H9 (cell line): ENCODE results near the gene IPO11. TPM values are rescaled to one million over a fixed set of nuclear protein-coding genes. Genes with fewer than 3 reads are reported as not detected.

Source experiments
- DNase-seq: peaks from one replicate; pipeline ENCODE4 v3.0.0-alpha.2; 2017
- H2AFZ ChIP-seq: one replicate; pipeline ENCODE4 v1.6.1; 2013; ENCODE audit warnings: mild to moderate bottlenecking, low read length, control low read depth, moderate library complexity
- H2AK5ac ChIP-seq: 2 replicates; pipeline ENCODE4 v1.6.1; 2013; ENCODE audit warnings: low read length, control low read depth, mixed read lengths; ENCODE audit not compliant: insufficient read length
- H2BK120ac ChIP-seq: one replicate; pipeline ENCODE4 v1.6.1; 2013; ENCODE audit warnings: low read depth, mild to moderate bottlenecking, low read length, control low read depth, inconsistent platforms; ENCODE audit not compliant: poor library complexity, severe bottlenecking
- H2BK12ac ChIP-seq: 2 replicates; pipeline ENCODE4 v1.6.1; 2013; ENCODE audit warnings: low read length, control low read depth, mixed read lengths, low read depth; ENCODE audit not compliant: insufficient read length
- H2BK15ac ChIP-seq: 2 replicates; pipeline ENCODE4 v1.6.1; 2013; ENCODE audit warnings: low read depth, low read length, control low read depth
- H2BK20ac ChIP-seq: one replicate; pipeline ENCODE4 v1.6.1; 2013; ENCODE audit warnings: low read depth, mild to moderate bottlenecking, low read length, control low read depth, inconsistent platforms; ENCODE audit not compliant: poor library complexity, severe bottlenecking
- H2BK5ac ChIP-seq: 2 replicates; pipeline ENCODE4 v1.6.1; 2013; ENCODE audit warnings: low read length, control low read depth, mixed read lengths; ENCODE audit not compliant: insufficient read length
- H3K14ac ChIP-seq: 2 replicates; pipeline ENCODE4 v1.6.1; 2013; ENCODE audit warnings: low read length, control low read depth; ENCODE audit not compliant: insufficient read depth
- H3K18ac ChIP-seq: 2 replicates; pipeline ENCODE4 v1.6.1; 2013; ENCODE audit warnings: low read depth, mild to moderate bottlenecking, mixed read lengths, low read length, control low read depth; ENCODE audit not compliant: insufficient read length
- H3K23ac ChIP-seq: 2 replicates; pipeline ENCODE4 v1.6.1; 2013; ENCODE audit warnings: low read length, control low read depth, mixed read lengths, low read depth; ENCODE audit not compliant: insufficient read length
- H3K23me2 ChIP-seq: 2 replicates; pipeline ENCODE4 v1.6.1; 2013; ENCODE audit warnings: low read depth, mild to moderate bottlenecking, mixed read lengths, low read length, control low read depth; ENCODE audit not compliant: insufficient read length, poor library complexity, severe bottlenecking
- H3K27ac ChIP-seq: 2 replicates; pipeline ENCODE4 v1.5.1; 2013; ENCODE audit warnings: low read length, control low read depth, mixed read lengths, low read depth; ENCODE audit not compliant: insufficient read length
- H3K27me3 ChIP-seq: 2 replicates; pipeline ENCODE4 v1.6.1; 2013; ENCODE audit warnings: low read length, control low read depth, inconsistent platforms; ENCODE audit not compliant: insufficient read depth
- H3K4ac ChIP-seq: 2 replicates; pipeline ENCODE4 v1.6.1; 2013; ENCODE audit warnings: low read depth, mild to moderate bottlenecking, control low read depth, inconsistent platforms, low read length, moderate library complexity
- H3K4me1 ChIP-seq: 2 replicates; pipeline ENCODE4 v1.6.1; 2013; ENCODE audit warnings: low read length, control low read depth, inconsistent platforms; ENCODE audit not compliant: insufficient read depth
- H3K4me2 ChIP-seq: 2 replicates; pipeline ENCODE4 v1.6.1; 2013; ENCODE audit warnings: low read length, control low read depth, mixed read lengths; ENCODE audit not compliant: insufficient read length, insufficient read depth
- H3K56ac ChIP-seq: 2 replicates; pipeline ENCODE4 v1.6.1; 2013; ENCODE audit warnings: low read depth, mild to moderate bottlenecking, mixed read lengths, low read length, control low read depth; ENCODE audit not compliant: insufficient read length
- H3K79me1 ChIP-seq: 2 replicates; pipeline ENCODE4 v1.6.1; 2013; ENCODE audit warnings: low read depth, mild to moderate bottlenecking, moderate library complexity, low read length, control low read depth, inconsistent platforms; ENCODE audit not compliant: insufficient read depth, poor library complexity, severe bottlenecking
- H3K79me2 ChIP-seq: 2 replicates; pipeline ENCODE4 v1.6.1; 2013; ENCODE audit warnings: low read length, control low read depth, inconsistent platforms; ENCODE audit not compliant: insufficient read depth
- H3K9ac ChIP-seq: 2 replicates; pipeline ENCODE4 v1.6.1; 2013; ENCODE audit warnings: low read length, control low read depth, mixed read lengths; ENCODE audit not compliant: insufficient read length; ENCODE audit errors: extremely low read depth
- H3K9me3 ChIP-seq: one replicate; pipeline ENCODE4 v1.6.1; 2013; ENCODE audit warnings: low read depth, low read length, inconsistent platforms; ENCODE audit not compliant: control insufficient read depth
- H3T11ph ChIP-seq: one replicate; pipeline ENCODE4 v1.6.1; 2013; ENCODE audit warnings: mild to moderate bottlenecking, low read length, control low read depth, inconsistent platforms
- H4K20me1 ChIP-seq: one replicate; pipeline ENCODE4 v1.6.1; 2013; ENCODE audit not compliant: control insufficient read depth, insufficient read length, insufficient read depth
- H4K5ac ChIP-seq: 2 replicates; pipeline ENCODE4 v1.6.1; 2013; ENCODE audit warnings: low read depth, mild to moderate bottlenecking, mixed read lengths, low read length, control low read depth; ENCODE audit not compliant: insufficient read length
- H4K8ac ChIP-seq: replicated peaks from 2 replicates; pipeline ENCODE4 v1.6.1; 2013; ENCODE audit warnings: low read length, control low read depth, mixed read lengths, low read depth; ENCODE audit not compliant: insufficient read length
- H4K91ac ChIP-seq: 2 replicates; pipeline ENCODE4 v1.6.1; 2013; ENCODE audit warnings: low read depth, mild to moderate bottlenecking, moderate library complexity, mixed read lengths, low read length, control low read depth; ENCODE audit not compliant: insufficient read length
- H3K27ac Mint-ChIP-seq, 3 experiments: 2 replicates in 2 of 3; 3 replicates in 1 of 3; pipeline ENCODE4 v1.8.0; 2020 to 2021; ENCODE audit warnings: mixed read lengths in 3 of 3, mild to moderate bottlenecking in 1 of 3, moderate library complexity in 1 of 3
- H3K27me3 Mint-ChIP-seq: 2 replicates; pipeline ENCODE4 v1.8.0; 2021; ENCODE audit warnings: low read depth, mild to moderate bottlenecking, moderate library complexity, mixed read lengths
- H3K36me3 Mint-ChIP-seq, 3 experiments: 2 replicates in 2 of 3; 3 replicates in 1 of 3; pipeline ENCODE4 v1.8.0; 2020 to 2021; ENCODE audit warnings: low read depth in 3 of 3, mixed read lengths in 3 of 3; ENCODE audit not compliant: insufficient read depth in 1 of 3
- H3K4me1 Mint-ChIP-seq, 2 experiments: 2 replicates each; pipeline ENCODE4 v1.8.0; 2020; ENCODE audit warnings: mixed read lengths in 2 of 2
- H3K4me3 Mint-ChIP-seq, 2 experiments: 2 replicates in 1 of 2; 3 replicates in 1 of 2; pipeline ENCODE4 v1.8.0; 2020 to 2021; ENCODE audit warnings: mild to moderate bottlenecking in 2 of 2, mixed read lengths in 2 of 2, moderate library complexity in 1 of 2
- H3K9me3 Mint-ChIP-seq, 2 experiments: 2 replicates in 1 of 2; 3 replicates in 1 of 2; pipeline ENCODE4 v1.8.0; 2020; ENCODE audit warnings: mild to moderate bottlenecking in 2 of 2, mixed read lengths in 2 of 2, moderate library complexity in 1 of 2
- WGBS: extraction: QIAGEN DNeasy Blood & Tissue Kit; methylation state at CpG from one replicate; pipeline ENCODE4 v1.1.7; 2013; ENCODE audit warnings: missing lambda C conversion rate, low lambda C conversion rate, mixed read lengths; ENCODE audit not compliant: insufficient read length; ENCODE audit errors: extremely low coverage; 5-methylcytosine and 5-hydroxymethylcytosine counted together
- total RNA-seq: library from RNA; stranded (reverse); gene quantifications from 2 replicates; pipeline ENCODE4 v1.2.1, GENCODE V29; 2021
- TF ChIP-seq, protein P1 (sequence below): fragments of 200-600 bp; sonication (generic); conservative IDR thresholded peaks from 3 replicates; pipeline ENCODE4 v1.8.0; 2021; ENCODE audit warnings: antibody characterized with exemption, mild to moderate bottlenecking

Gene IPO11
- total RNA-seq, 1 experiment from 2014 or later: 63.0 TPM

DNA sequence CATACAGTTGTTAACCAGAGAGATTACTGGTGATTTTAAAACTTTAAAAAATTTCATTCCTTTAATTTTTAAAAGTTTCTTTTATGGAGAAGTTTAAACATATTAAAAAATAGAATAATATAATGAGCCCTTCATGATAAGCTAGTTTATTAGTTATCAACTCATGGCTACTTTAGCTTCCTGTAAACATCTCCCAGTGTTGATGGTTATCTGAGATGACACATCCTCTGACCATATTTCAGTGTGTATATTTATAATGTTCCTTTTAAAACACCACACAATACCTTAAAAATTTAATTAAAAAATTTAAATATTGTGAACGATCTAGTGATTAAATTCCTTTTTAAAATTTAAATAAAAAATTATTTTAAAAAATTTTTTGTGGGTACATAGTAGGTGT, 74.1 kb downstream of the IPO11 start:
- Histone ChIP-seq H2AFZ (no peak overlapping the region), H3K4ac (no peak overlapping the region), H2BK20ac (no peak overlapping the region), H3K9me3 (no peaks in the 10 kb centered on the region), H3T11ph (no peak overlapping the region), H2BK5ac (no peak overlapping the region), H3K4me2 (no peak overlapping the region), H3K27ac (no peak overlapping the region), H2BK12ac (no peak overlapping the region), H2BK15ac (no peak overlapping the region), H4K5ac (no peak overlapping the region), H3K79me1 (no peaks in the 10 kb centered on the region), H4K8ac (no peak overlapping the region), H3K4me1 (no peaks in the 10 kb centered on the region), H3K23ac (no peak overlapping the region), H3K18ac (no peak overlapping the region), H2AK5ac (no peak overlapping the region), H3K56ac (no peak overlapping the region), H3K14ac (no peak overlapping the region), H3K9ac (no peak overlapping the region), H4K91ac (no peak overlapping the region), H4K20me1 (no peaks in the 10 kb centered on the region), H3K27me3 (no peaks in the 10 kb centered on the region), H3K79me2 (no peaks in the 10 kb centered on the region), H3K23me2 (no peaks in the 10 kb centered on the region), H2BK120ac (no peak overlapping the region)
- Mint-ChIP-seq H3K9me3 (no peaks in the 10 kb centered on the region), H3K36me3 (peaks cover 17 to 37% (median 37%) of the 10 kb centered on the region in 3 experiments), H3K27me3 (no peaks in the 10 kb centered on the region), H3K4me3 (no peak overlapping the region), H3K27ac (no peak overlapping the region), H3K4me1 (no peaks in the 10 kb centered on the region; a peak in 1 of 4 replicates)
- no peak for DNase-seq
- TF ChIP-seq, protein P1, sequence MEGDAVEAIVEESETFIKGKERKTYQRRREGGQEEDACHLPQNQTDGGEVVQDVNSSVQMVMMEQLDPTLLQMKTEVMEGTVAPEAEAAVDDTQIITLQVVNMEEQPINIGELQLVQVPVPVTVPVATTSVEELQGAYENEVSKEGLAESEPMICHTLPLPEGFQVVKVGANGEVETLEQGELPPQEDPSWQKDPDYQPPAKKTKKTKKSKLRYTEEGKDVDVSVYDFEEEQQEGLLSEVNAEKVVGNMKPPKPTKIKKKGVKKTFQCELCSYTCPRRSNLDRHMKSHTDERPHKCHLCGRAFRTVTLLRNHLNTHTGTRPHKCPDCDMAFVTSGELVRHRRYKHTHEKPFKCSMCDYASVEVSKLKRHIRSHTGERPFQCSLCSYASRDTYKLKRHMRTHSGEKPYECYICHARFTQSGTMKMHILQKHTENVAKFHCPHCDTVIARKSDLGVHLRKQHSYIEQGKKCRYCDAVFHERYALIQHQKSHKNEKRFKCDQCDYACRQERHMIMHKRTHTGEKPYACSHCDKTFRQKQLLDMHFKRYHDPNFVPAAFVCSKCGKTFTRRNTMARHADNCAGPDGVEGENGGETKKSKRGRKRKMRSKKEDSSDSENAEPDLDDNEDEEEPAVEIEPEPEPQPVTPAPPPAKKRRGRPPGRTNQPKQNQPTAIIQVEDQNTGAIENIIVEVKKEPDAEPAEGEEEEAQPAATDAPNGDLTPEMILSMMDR: no peak
- WGBS: no CpG with 5 or more reads among the region's 1 CpG
